ENCODE measurements around the gene OVAAL. TPM values are rescaled to one million over a fixed set of nuclear protein-coding genes. Genes with fewer than 3 reads are reported as not detected.

The OVAAL gene
- total RNA-seq, 1 experiment from 2014 or later: not detected

Other genes starting within 250 kb of the OVAAL start
- 40.9 and 44.6 TPM in 2 replicates for gene ACBD6, start 56.4 kb upstream of the OVAAL start, total RNA-seq (2014; rRNA removed; shearing (Covaris generic))
- gene XPR1, start 73.1 kb downstream of the OVAAL start, total RNA-seq (2014; rRNA removed; shearing (Covaris generic)): 29.8 and 30.6 TPM in 2 replicates

All from SJCRH30 (cell line).